Medulla oblongata (tissue), 1 donor: ENCODE measurements around the gene CES3.
"Not testable (repeated sequence)": the region's sequence is repeated elsewhere in the genome, so short reads cannot be mapped to it uniquely, and the experiment has no call there.

ENCODE experiments used
- DNase-seq: peaks from one replicate; pipeline ENCODE4 v3.0.0-alpha.2; 2015; ENCODE audit errors: extremely low spot score

The CES3 gene

GRCh38 chr16:66964049-66964448 is 3.0 kb downstream of the CES3 start:
- no peak for DNase-seq

GRCh38 chr16:66968847-66969246 is 7.8 kb downstream of the CES3 start:
- DNase-seq, result peak; percentile 40

- DNase-seq, result no peak
Measured at GRCh38 chr16:66970775-66971720, 10.0 kb downstream of the CES3 start.

GRCh38 chr16:66972983-66973382 is 11.9 kb downstream of the CES3 start:
- no peak for DNase-seq

- DNase-seq, result no peak
Measured at GRCh38 chr16:66973716-66974115, 12.7 kb downstream of the CES3 start.

GRCh38 chr16:66974156-66974931 is 13.3 kb downstream of the CES3 start:
- not testable (repeated sequence) for DNase-seq

- DNase-seq, result not testable (repeated sequence)
Measured at GRCh38 chr16:66974932-66975246, 13.8 kb downstream of the CES3 start.

GRCh38 chr16:66975302-66975893 is 14.3 kb downstream of the CES3 start:
- DNase-seq, result no peak

- DNase-seq, result no peak
Measured at GRCh38 chr16:66976746-66977145, 15.7 kb downstream of the CES3 start.

GRCh38 chr16:66977341-66978113 is 16.5 kb downstream of the CES3 start:
- DNase-seq, result peak; percentile 93

GRCh38 chr16:66979011-66979717 is 18.1 kb downstream of the CES3 start:
- DNase-seq, result no peak

GRCh38 chr16:66983033-66983432 is 22.0 kb downstream of the CES3 start:
- DNase-seq, result no peak

- no peak for DNase-seq
Measured at GRCh38 chr16:66984892-66985311, 23.8 kb downstream of the CES3 start.

- DNase-seq, result no peak
Measured at GRCh38 chr16:66986559-66986958, 25.5 kb downstream of the CES3 start.

GRCh38 chr16:66988197-66988788 is 27.2 kb downstream of the CES3 start, which contains the start of gene CES4A:
CES4A (plus strand) TSS chr16:66988589; CDS start chr16:66988773, 184 bp downstream.
- DNase-seq, result no peak

- no peak for DNase-seq
Measured at GRCh38 chr16:66991545-66992077, 30.5 kb downstream of the CES3 start.

GRCh38 chr16:66993558-66993957 is 32.5 kb downstream of the CES3 start:
- DNase-seq, result not testable (repeated sequence)

- peak; percentile 97 for DNase-seq
Measured at GRCh38 chr16:66996324-66996982, 35.4 kb downstream of the CES3 start.

- peak; percentile 48 for DNase-seq
Measured at GRCh38 chr16:66996983-66997358, 35.9 kb downstream of the CES3 start.
